Sigmoid colon (tissue), 4 donors: ENCODE results near the gene SUMF1.

Source experiments
- CTCF ChIP-seq, 4 experiments: fragments of 450-650 bp in 3 of 4; fragments of 200-600 bp in 1 of 4; IDR thresholded peaks; one replicate each; pipeline ENCODE4 v1.5.1; 2016 to 2019; ENCODE audit warnings: antibody characterized with exemption in 4 of 4, mild to moderate bottlenecking in 3 of 4, moderate library complexity in 2 of 4
- EP300 ChIP-seq, 4 donors: sonication (generic); formaldehyde crosslinking; IDR thresholded peaks; one replicate each; pipeline ENCODE4 v1.6.1; 2017; ENCODE audit warnings: antibody characterized with exemption in 4 of 4
- POLR2A ChIP-seq, 2 donors: fragments of 450-650 bp; IDR thresholded peaks; one replicate each; pipeline ENCODE4 v1.6.1; 2016; ENCODE audit warnings: antibody characterized with exemption in 2 of 2, mild to moderate bottlenecking in 2 of 2, moderate library complexity in 2 of 2
- POLR2AphosphoS5 ChIP-seq, 4 donors: sonication (generic); formaldehyde crosslinking; IDR thresholded peaks; one replicate each; pipeline ENCODE4 v1.6.1; 2017; ENCODE audit warnings: antibody characterized with exemption in 4 of 4

GRCh38 chr3:4501927-4502326, 34.9 kb upstream of the SUMF1 start:
- TF ChIP-seq CTCF (IDR thresholded peaks at IDR 0.05) (no peak), POLR2A (IDR thresholded peaks at IDR 0.05) (no peak), POLR2AphosphoS5 (IDR thresholded peaks at IDR 0.05) (no peak), EP300 (IDR thresholded peaks at IDR 0.05) (no peak)
